Measurements from ENCODE around the gene GSTCD.

The GSTCD gene

DNA sequence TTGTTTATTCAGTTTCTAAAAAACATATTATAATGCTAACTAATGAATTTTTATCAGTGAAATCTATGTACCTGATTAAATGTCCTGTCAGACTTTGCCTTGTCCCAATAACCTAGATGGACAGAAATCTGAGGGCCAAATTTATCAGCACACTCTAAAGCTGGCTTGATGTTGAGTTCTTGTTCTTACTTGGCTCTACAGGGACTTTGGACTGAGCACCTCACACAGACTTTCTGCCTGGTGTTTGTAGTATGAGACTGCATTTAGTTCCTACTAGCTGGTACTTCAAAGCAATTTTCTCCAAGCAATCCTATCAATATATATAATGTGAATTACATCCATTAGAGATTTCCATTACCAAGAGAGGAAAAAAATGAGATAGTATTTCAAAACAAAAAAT lies 37.9 kb upstream of the GSTCD start:
- no peak for DNase-seq (ENCODE audit: extremely low read depth, insufficient read length)
- no peaks in the 10 kb centered on the region for H3K36me3 ChIP-seq (ENCODE audit: control insufficient read depth, insufficient read depth, low read length)
- no peaks in the 10 kb centered on the region for H3K27me3 ChIP-seq (replicated peaks; ENCODE audit: control insufficient read depth, insufficient read depth, low read length)
- no peak overlapping the region for H3K4me3 ChIP-seq (replicated peaks; ENCODE audit: low read depth, low read length)
- TF ChIP-seq, protein P1, sequence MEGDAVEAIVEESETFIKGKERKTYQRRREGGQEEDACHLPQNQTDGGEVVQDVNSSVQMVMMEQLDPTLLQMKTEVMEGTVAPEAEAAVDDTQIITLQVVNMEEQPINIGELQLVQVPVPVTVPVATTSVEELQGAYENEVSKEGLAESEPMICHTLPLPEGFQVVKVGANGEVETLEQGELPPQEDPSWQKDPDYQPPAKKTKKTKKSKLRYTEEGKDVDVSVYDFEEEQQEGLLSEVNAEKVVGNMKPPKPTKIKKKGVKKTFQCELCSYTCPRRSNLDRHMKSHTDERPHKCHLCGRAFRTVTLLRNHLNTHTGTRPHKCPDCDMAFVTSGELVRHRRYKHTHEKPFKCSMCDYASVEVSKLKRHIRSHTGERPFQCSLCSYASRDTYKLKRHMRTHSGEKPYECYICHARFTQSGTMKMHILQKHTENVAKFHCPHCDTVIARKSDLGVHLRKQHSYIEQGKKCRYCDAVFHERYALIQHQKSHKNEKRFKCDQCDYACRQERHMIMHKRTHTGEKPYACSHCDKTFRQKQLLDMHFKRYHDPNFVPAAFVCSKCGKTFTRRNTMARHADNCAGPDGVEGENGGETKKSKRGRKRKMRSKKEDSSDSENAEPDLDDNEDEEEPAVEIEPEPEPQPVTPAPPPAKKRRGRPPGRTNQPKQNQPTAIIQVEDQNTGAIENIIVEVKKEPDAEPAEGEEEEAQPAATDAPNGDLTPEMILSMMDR (IDR thresholded peaks at IDR 0.05; ENCODE audit: insufficient read depth, low read length, poor library complexity, severe bottlenecking): no peak

DNA sequence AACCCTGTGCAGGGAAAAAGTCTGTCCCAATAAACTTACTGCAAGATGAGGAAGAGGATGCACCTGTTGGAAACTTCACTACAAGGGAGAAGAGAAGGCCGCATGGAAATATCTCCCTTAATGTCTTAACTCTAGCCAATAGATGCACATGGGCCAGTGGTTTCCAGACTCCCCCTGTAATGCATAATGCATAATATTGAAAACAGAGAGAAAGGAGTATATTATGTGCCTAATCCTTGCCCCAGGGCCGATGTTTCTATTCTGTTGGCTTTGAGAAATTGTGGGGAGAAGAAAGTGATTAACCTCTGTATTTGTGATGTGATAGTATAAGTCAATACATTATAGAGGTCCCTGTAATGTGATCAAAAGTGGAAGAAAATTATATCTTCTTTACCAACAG lies 37.3 kb upstream of the GSTCD start:
- no peaks in the 10 kb centered on the region for H3K27me3 ChIP-seq (replicated peaks; ENCODE audit: control insufficient read depth, insufficient read depth, low read length)
- no peak for DNase-seq (ENCODE audit: extremely low read depth, insufficient read length)
- H3K36me3 ChIP-seq (ENCODE audit: control insufficient read depth, insufficient read depth, low read length): no peaks in the 10 kb centered on the region
- H3K4me3 ChIP-seq (replicated peaks; ENCODE audit: low read depth, low read length): no peak overlapping the region
- TF ChIP-seq, protein P1 (IDR thresholded peaks at IDR 0.05; ENCODE audit: insufficient read depth, low read length, poor library complexity, severe bottlenecking): no peak

DNA sequence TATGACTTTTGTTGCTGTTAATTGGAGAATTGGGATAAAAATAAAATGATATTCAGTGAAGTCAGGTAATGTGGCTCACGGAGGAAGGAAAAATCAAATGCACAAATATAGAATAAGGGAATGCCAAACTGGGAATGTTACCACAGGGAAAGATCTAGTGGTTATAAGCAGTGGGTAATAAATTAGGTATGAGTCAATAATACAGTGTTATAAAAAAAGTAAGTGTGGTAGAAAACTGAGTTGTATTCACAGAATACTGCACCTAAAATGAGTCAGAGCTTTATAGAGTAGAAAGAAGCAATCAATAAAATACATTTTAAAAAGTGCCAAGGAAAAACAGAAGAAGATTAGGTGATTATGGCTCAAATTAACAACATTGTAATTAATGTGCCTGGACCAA lies 34.6 kb upstream of the GSTCD start:
- TF ChIP-seq, protein P1 (IDR thresholded peaks at IDR 0.05; ENCODE audit: insufficient read depth, low read length, poor library complexity, severe bottlenecking): no peak
- Histone ChIP-seq H3K4me3 (replicated peaks; ENCODE audit: low read depth, low read length) (no peak overlapping the region), H3K36me3 (ENCODE audit: control insufficient read depth, insufficient read depth, low read length) (no peaks in the 10 kb centered on the region), H3K27me3 (replicated peaks; ENCODE audit: control insufficient read depth, insufficient read depth, low read length) (no peaks in the 10 kb centered on the region)
- no peak for DNase-seq (ENCODE audit: extremely low read depth, insufficient read length)

DNA sequence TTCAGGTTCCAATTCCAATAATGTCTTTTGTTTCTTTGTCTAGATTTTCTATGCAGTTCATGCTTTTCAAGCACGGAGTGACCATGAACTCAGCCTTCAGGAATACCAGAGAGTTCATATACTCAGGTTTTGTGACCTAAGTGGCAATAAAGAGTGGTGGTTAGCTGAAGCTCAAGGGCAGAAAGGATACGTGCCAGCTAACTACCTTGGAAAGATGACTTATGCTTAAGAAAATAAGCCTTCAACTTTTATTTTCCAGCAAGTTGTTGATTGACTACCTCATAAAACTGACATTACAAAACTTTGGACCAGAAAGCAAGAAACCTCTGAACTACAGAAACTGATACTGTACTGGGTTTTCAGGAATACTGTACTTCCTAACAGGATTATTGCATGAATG lies 30.9 kb upstream of the GSTCD start:
- TF ChIP-seq, protein P1 (IDR thresholded peaks at IDR 0.05; ENCODE audit: insufficient read depth, low read length, poor library complexity, severe bottlenecking): no peak
- Histone ChIP-seq H3K4me3 (replicated peaks; ENCODE audit: low read depth, low read length) (no peak overlapping the region), H3K36me3 (ENCODE audit: control insufficient read depth, insufficient read depth, low read length) (peaks cover 2% of the 10 kb centered on the region; the same call in 1 of the 2 replicates), H3K27me3 (replicated peaks; ENCODE audit: control insufficient read depth, insufficient read depth, low read length) (no peaks in the 10 kb centered on the region)
- DNase-seq (ENCODE audit: extremely low read depth, insufficient read length): no peak

DNA sequence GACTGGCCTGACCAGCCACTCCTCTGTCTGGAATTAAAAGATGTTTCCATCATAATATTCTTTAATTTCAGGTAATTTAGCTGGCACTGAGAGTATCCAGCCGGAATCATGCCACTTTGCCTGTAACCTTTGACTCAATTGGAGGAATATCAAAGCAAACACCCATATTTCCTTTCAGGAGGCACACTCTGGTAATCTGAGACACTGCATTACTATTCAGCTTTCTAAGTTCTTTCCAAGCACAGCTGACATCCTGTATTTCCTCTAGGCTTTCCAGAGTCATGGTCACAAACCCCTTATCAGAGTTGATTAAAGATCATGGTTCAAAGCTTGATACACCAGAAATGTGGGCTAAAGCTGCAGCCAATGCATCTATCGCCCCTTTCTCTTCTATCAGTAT lies 29.4 kb upstream of the GSTCD start:
- Histone ChIP-seq H3K36me3 (ENCODE audit: control insufficient read depth, insufficient read depth, low read length) (peaks cover 5% of the 10 kb centered on the region), H3K4me3 (replicated peaks; ENCODE audit: low read depth, low read length) (no peak overlapping the region), H3K27me3 (replicated peaks; ENCODE audit: control insufficient read depth, insufficient read depth, low read length) (no peaks in the 10 kb centered on the region)
- TF ChIP-seq, protein P1 (IDR thresholded peaks at IDR 0.05; ENCODE audit: insufficient read depth, low read length, poor library complexity, severe bottlenecking): no peak
- no peak for DNase-seq (ENCODE audit: extremely low read depth, insufficient read length)

DNA sequence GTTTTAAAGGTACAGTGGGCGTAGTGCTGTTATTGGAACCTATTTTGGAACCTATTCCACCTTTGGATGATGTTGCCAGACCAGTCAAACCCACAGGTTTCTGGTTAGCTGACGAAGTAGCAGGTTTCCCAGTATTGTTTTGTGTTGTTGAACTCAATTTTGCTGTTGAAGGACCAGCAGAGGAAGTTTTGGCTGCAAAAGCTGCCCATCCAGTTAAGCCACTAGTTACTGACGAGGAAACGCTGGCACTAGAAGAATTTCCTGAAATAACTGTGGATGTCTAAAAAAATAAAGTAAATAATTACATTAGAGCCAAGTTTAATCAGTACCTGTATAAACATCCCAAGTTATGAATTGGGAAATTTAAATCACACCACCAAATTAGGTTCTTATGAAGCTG lies 25.5 kb upstream of the GSTCD start:
- Histone ChIP-seq H3K27me3 (replicated peaks; ENCODE audit: control insufficient read depth, insufficient read depth, low read length) (no peaks in the 10 kb centered on the region), H3K36me3 (ENCODE audit: control insufficient read depth, insufficient read depth, low read length) (peaks cover 5% of the 10 kb centered on the region), H3K4me3 (replicated peaks; ENCODE audit: low read depth, low read length) (no peak overlapping the region)
- TF ChIP-seq, protein P1 (IDR thresholded peaks at IDR 0.05; ENCODE audit: insufficient read depth, low read length, poor library complexity, severe bottlenecking): no peak
- DNase-seq (ENCODE audit: extremely low read depth, insufficient read length): no peak

All from GM06990 (cell line).